ENCODE results near the gene GJB2. TPM values are rescaled to one million over a fixed set of nuclear protein-coding genes. Genes with fewer than 3 reads are reported as not detected.
"Not testable (repeated sequence)": the region's sequence is repeated elsewhere in the genome, so short reads cannot be mapped to it uniquely, and the experiment has no call there.

GJB2 gene
- total RNA-seq, 1 donor from 2014 or later = not detected

GRCh38 chr13:20168396-20168795 is 24.3 kb downstream of the GJB2 start:
- DNase-seq (ENCODE audit: low read depth in 2 of 2) = no peak

- DNase-seq (ENCODE audit: low read depth in 2 of 2) = no peak
Observed at GRCh38 chr13:20165417-20166257, 27.1 kb downstream of the GJB2 start.

- DNase-seq (ENCODE audit: low read depth in 2 of 2) = no peak
Observed at GRCh38 chr13:20161951-20162300, 30.8 kb downstream of the GJB2 start.

GRCh38 chr13:20161275-20161950 is 31.3 kb downstream of the GJB2 start:
- DNase-seq (ENCODE audit: low read depth in 2 of 2) = peak in 1 of 2 donors; percentile 4

GRCh38 chr13:20160306-20161274 is 32.1 kb downstream of the GJB2 start, which contains the start of gene GJA3:
Gene GJA3 (minus strand): TSS chr13:20161052. CDS start chr13:20143288, 17,764 bp downstream.
- peak in 1 of 2 donors; percentile 41 for DNase-seq (ENCODE audit: low read depth in 2 of 2)

- peak in 1 of 2 donors; percentile 22 for DNase-seq (ENCODE audit: low read depth in 2 of 2)
Observed at GRCh38 chr13:20159646-20160305, 33.0 kb downstream of the GJB2 start.

GRCh38 chr13:20157151-20157796 is 35.5 kb downstream of the GJB2 start:
- DNase-seq (ENCODE audit: low read depth in 2 of 2) = no peak

GRCh38 chr13:20156702-20157101 is 36.0 kb downstream of the GJB2 start:
- DNase-seq (ENCODE audit: low read depth in 2 of 2) = no peak

- not testable (repeated sequence) for DNase-seq (ENCODE audit: low read depth in 2 of 2)
Observed at GRCh38 chr13:20153290-20153689, 39.4 kb downstream of the GJB2 start.

GRCh38 chr13:20151612-20152011 is 41.1 kb downstream of the GJB2 start:
- DNase-seq (ENCODE audit: low read depth in 2 of 2) = no peak

GRCh38 chr13:20151016-20151415 is 41.7 kb downstream of the GJB2 start:
- no peak for DNase-seq (ENCODE audit: low read depth in 2 of 2)

GRCh38 chr13:20150561-20150960 is 42.2 kb downstream of the GJB2 start:
- no peak for DNase-seq (ENCODE audit: low read depth in 2 of 2)

GRCh38 chr13:20149762-20150161 is 43.0 kb downstream of the GJB2 start:
- DNase-seq (ENCODE audit: low read depth in 2 of 2) = no peak

- no peak for DNase-seq (ENCODE audit: low read depth in 2 of 2)
Observed at GRCh38 chr13:20148501-20149183, 44.1 kb downstream of the GJB2 start.

GRCh38 chr13:20146381-20146780 is 46.4 kb downstream of the GJB2 start:
- no peak for DNase-seq (ENCODE audit: low read depth in 2 of 2)

GRCh38 chr13:20145521-20145920 is 47.2 kb downstream of the GJB2 start:
- DNase-seq (ENCODE audit: low read depth in 2 of 2) = no peak

GRCh38 chr13:20144141-20144850 is 48.4 kb downstream of the GJB2 start:
- no peak for DNase-seq (ENCODE audit: low read depth in 2 of 2)

GRCh38 chr13:20142927-20143480 is 49.7 kb downstream of the GJB2 start:
- DNase-seq (ENCODE audit: low read depth in 2 of 2) = no peak
